Osteoblast (primary cell): ENCODE results near the gene FAM25C. TPM values are rescaled to one million over a fixed set of nuclear protein-coding genes. Genes with fewer than 3 reads are reported as not detected.
"Not testable (repeated sequence)": the region's sequence is repeated elsewhere in the genome, so short reads cannot be mapped to it uniquely, and the experiment has no call there.

ENCODE experiments used
- DNase-seq: peaks from one replicate; pipeline ENCODE4 v3.0.0; 2011; ENCODE audit warnings: low spot score, mixed read lengths; ENCODE audit not compliant: insufficient read length; ENCODE audit errors: missing footprints
- H2AFZ ChIP-seq: 2 replicates; pipeline ENCODE4 v1.6.0; 2011; ENCODE audit warnings: mild to moderate bottlenecking, low read length
- H3K27ac ChIP-seq: 2 replicates; pipeline ENCODE4 v1.5.1; 2011; ENCODE audit warnings: mild to moderate bottlenecking, low read depth, low read length, moderate library complexity
- H3K27me3 ChIP-seq: 2 replicates; pipeline ENCODE4 v1.6.0; 2012; ENCODE audit warnings: mild to moderate bottlenecking, control low read depth, inconsistent platforms, low read length, moderate library complexity; ENCODE audit not compliant: insufficient read depth
- H3K36me3 ChIP-seq: 2 replicates; pipeline ENCODE4 v1.5.1; 2011; ENCODE audit warnings: mild to moderate bottlenecking, low read length, control low read depth, moderate library complexity; ENCODE audit not compliant: insufficient read depth
- H3K4me1 ChIP-seq: 2 replicates; pipeline ENCODE4 v1.5.1; 2011; ENCODE audit warnings: mild to moderate bottlenecking, low read length, control low read depth, moderate library complexity; ENCODE audit not compliant: insufficient read depth
- H3K4me2 ChIP-seq: 2 replicates; pipeline ENCODE4 v1.6.0; 2011; ENCODE audit warnings: mild to moderate bottlenecking, low read length; ENCODE audit not compliant: insufficient read depth
- H3K4me3 ChIP-seq: fragments of 200-600 bp; sonication (generic); 3 replicates; pipeline ENCODE4 v1.5.1; 2012; ENCODE audit warnings: mild to moderate bottlenecking, low read length, inconsistent platforms; ENCODE audit not compliant: insufficient read depth
- H3K79me2 ChIP-seq: 2 replicates; pipeline ENCODE4 v1.6.0; 2012; ENCODE audit warnings: mild to moderate bottlenecking, low read length, control low read depth, inconsistent platforms; ENCODE audit not compliant: insufficient read depth
- H3K9me3 ChIP-seq: 2 replicates; pipeline ENCODE4 v1.5.1; 2011; ENCODE audit warnings: low read depth, low read length, control low read depth
- H4K20me1 ChIP-seq: 2 replicates; pipeline ENCODE4 v1.6.0; 2012; ENCODE audit warnings: mild to moderate bottlenecking, low read length, control low read depth; ENCODE audit not compliant: insufficient read depth
- small RNA-seq: library from RNA; depleted of rRNA; stranded (forward); fragments of <200 nt; gene quantifications from one replicate; pipeline ENCODE3, GENCODE V24; 2012
- total RNA-seq: library from RNA; depleted of rRNA; stranded (reverse); fragments of >200 nt; gene quantifications from 2 replicates; pipeline ENCODE4 v1.2.3, GENCODE V29; 2012

FAM25C gene
- total RNA-seq, 1 donor = not detected

GRCh38 chr10:47964280-47965063 is 35.1 kb downstream of the FAM25C start:
- H3K4me3 ChIP-seq, H3K36me3 ChIP-seq, H3K4me1 ChIP-seq, H3K79me2 ChIP-seq, H2AFZ ChIP-seq, H3K27ac ChIP-seq, H3K27me3 ChIP-seq, DNase-seq, H3K4me2 ChIP-seq, H4K20me1 ChIP-seq, H3K9me3 ChIP-seq: not testable (repeated sequence)

- not testable (repeated sequence) for DNase-seq, H4K20me1 ChIP-seq, H3K4me1 ChIP-seq, H3K4me2 ChIP-seq, H3K27me3 ChIP-seq, H3K79me2 ChIP-seq, H3K27ac ChIP-seq, H3K4me3 ChIP-seq, H3K9me3 ChIP-seq, H3K36me3 ChIP-seq, H2AFZ ChIP-seq
These were observed 36.8 kb downstream of the FAM25C start for GRCh38 chr10:47962785-47963184.

DNA sequence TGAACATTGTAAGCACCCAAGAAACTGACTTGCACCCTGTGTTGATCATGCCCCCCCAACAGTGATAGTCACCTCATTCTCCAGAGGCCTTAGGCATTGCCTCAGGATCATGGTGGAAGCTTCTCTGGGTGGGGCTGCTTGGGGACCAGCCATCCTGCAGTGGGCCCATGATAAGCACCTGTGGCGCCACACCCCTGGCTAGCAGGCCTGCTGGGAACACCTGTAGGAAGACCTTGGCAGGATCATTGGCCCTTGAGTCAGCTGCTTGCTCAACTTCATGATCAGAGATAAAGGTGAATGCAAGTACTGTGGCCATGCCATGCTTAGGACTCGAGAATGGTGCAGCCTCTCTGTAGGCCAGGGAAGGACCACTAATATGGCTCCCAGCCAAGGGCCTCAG is 38.9 kb downstream of the FAM25C start:
- not testable (repeated sequence) for H3K4me1 ChIP-seq, H3K79me2 ChIP-seq, DNase-seq, H3K4me2 ChIP-seq, H3K36me3 ChIP-seq, H2AFZ ChIP-seq, H3K27ac ChIP-seq, H3K4me3 ChIP-seq, H3K9me3 ChIP-seq, H4K20me1 ChIP-seq, H3K27me3 ChIP-seq

GRCh38 chr10:47959677-47960076 is 39.9 kb downstream of the FAM25C start:
- not testable (repeated sequence) for H3K4me3 ChIP-seq, H3K9me3 ChIP-seq, H2AFZ ChIP-seq, H3K79me2 ChIP-seq, H4K20me1 ChIP-seq, H3K27ac ChIP-seq, DNase-seq, H3K4me1 ChIP-seq, H3K4me2 ChIP-seq, H3K36me3 ChIP-seq, H3K27me3 ChIP-seq

GRCh38 chr10:47957158-47957557 is 42.4 kb downstream of the FAM25C start:
- not testable (repeated sequence) for H3K4me3 ChIP-seq, H3K4me2 ChIP-seq, DNase-seq, H4K20me1 ChIP-seq, H3K27ac ChIP-seq, H2AFZ ChIP-seq, H3K4me1 ChIP-seq, H3K9me3 ChIP-seq, H3K79me2 ChIP-seq, H3K36me3 ChIP-seq, H3K27me3 ChIP-seq

DNA sequence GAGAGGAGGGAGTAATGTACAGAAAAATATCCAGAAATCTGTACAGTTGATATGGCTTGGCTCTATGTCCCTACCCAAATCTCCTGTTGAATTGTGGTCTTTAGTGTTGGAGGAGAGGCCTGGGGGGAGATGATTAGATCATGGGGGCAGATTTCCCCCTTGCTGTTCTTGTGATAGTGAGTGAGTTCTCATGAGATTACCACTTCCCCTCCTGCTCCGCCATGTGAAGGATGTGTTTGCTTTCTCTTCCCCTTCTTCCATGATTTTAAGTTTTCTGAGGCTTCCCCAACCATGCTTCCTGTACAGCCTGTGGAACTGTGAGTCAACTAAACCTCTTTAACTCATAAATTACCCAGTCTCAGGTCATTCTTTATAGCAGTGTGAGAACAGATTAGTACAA is 52.2 kb downstream of the FAM25C start:
- not testable (repeated sequence) for H3K27ac ChIP-seq, H3K4me1 ChIP-seq, H3K79me2 ChIP-seq, H4K20me1 ChIP-seq, DNase-seq, H3K4me2 ChIP-seq, H2AFZ ChIP-seq, H3K27me3 ChIP-seq, H3K9me3 ChIP-seq, H3K36me3 ChIP-seq, H3K4me3 ChIP-seq

Small RNA genes lying within 50 kb of the gene (small RNA-seq; reads per million reads assigned to genes)
- gene RNA5SP315 = not detected

Other genes starting within 250 kb of the FAM25C start
- gene SYT15B, start 236.2 kb downstream of the FAM25C start, total RNA-seq = under 0.01 and 0.36 TPM in 2 replicates
- not detected in 2 replicates for gene NPY4R2, start 81.1 kb downstream of the FAM25C start, total RNA-seq